Left lung (tissue), 10 donors: Measurements from ENCODE around the gene MOB3A. TPM values are rescaled to one million over a fixed set of nuclear protein-coding genes. Genes with fewer than 3 reads are reported as not detected.

Experiments
- ATAC-seq: fragments of 200-7000 bp; cut with Tn5 transposase; one replicate; pipeline ENCODE4 v1.9.1; 2020; ENCODE audit warnings: moderate library complexity
- DNase-seq, 4 donors: peaks; one replicate each; pipeline ENCODE4 v3.0.0-alpha.2; 2013 to 2020
- H3K27ac ChIP-seq, 2 donors: fragments of 200-600 bp; sonication (generic) in 1 of 2; one replicate each; pipeline versions ENCODE4 v1.5.0 to v1.8.0; 2020 to 2021
- H3K27me3 ChIP-seq, 2 donors: fragments of 200-600 bp; sonication (generic) in 1 of 2; one replicate each; pipeline versions ENCODE4 v1.5.0 to v1.8.0; 2020 to 2021
- H3K36me3 ChIP-seq, 2 donors: fragments of 200-600 bp; sonication (generic) in 1 of 2; one replicate each; pipeline versions ENCODE4 v1.5.0 to v1.8.0; 2020 to 2021
- H3K4me1 ChIP-seq, 2 donors: fragments of 200-600 bp; one replicate each; pipeline ENCODE4 v1.8.0; 2021
- H3K4me3 ChIP-seq, 2 donors: fragments of 200-600 bp; sonication (generic) in 1 of 2; one replicate each; pipeline versions ENCODE4 v1.5.0 to v1.8.0; 2020 to 2021; ENCODE audit warnings: mild to moderate bottlenecking in 1 of 2
- H3K9me3 ChIP-seq, 2 donors: fragments of 200-600 bp; sonication (generic) in 1 of 2; one replicate each; pipeline versions ENCODE4 v1.5.0 to v1.8.0; 2020 to 2021
- intact Hi-C, 2 donors: fragments of 100-400 bp; cut with DNase I; formaldehyde crosslinking; loops; one replicate each; pipeline versions ENCODE4 v1.11.2 to v1.14.2; 2022
- polyA plus RNA-seq, 6 donors: library from polyadenylated mRNA; unstranded; fragments of 120-200 nt; gene quantifications; one replicate each; pipeline ENCODE4 v1.2.1, GENCODE V29; 2013; ENCODE audit not compliant: insufficient read length in 6 of 6
- total RNA-seq, 2 donors: library from RNA; stranded (reverse); fragmentation: NEBNext Ultra II Directional; extraction: Animal tissue kit (Norgen Biotek cat#: 25700); gene quantifications; one replicate each; pipeline ENCODE4 v1.2.1, GENCODE V29; 2021
- TF ChIP-seq, protein P1 (sequence below), 2 donors: fragments of 200-600 bp; sonication (generic) in 1 of 2; IDR thresholded peaks; one replicate each; pipeline versions ENCODE4 v1.5.0 to v1.8.0; 2021; ENCODE audit warnings: antibody characterized with exemption in 2 of 2
- donor health status: DM: no; HTN: yes; CAD: no.
- donor health status: DM: no; HTN: no; CAD: no.

The MOB3A gene
- total and polyA plus RNA-seq, 8 donors: 20.6 to 105 (median 25.4) TPM

- intact Hi-C loops: no loop called here
- no peak overlapping the region for H3K27ac ChIP-seq
Observed at GRCh38 chr19:2022289-2022688, 73.8 kb downstream of the MOB3A start.

GRCh38 chr19:2021453-2022140, 74.5 kb downstream of the MOB3A start:
- Histone ChIP-seq H3K27ac (peak overlapping the region in 1 of 2 donors; percentile 13), H3K27me3 (no peaks in the 10 kb centered on the region), H3K4me3 (no peak overlapping the region), H3K9me3 (peaks cover 0 to 4% of the 10 kb centered on the region in 2 donors), H3K36me3 (no peaks in the 10 kb centered on the region), H3K4me1 (peaks cover 0 to 11% of the 10 kb centered on the region in 2 donors)
- peak; percentile 77 for ATAC-seq
- DNase-seq: no peak
- TF ChIP-seq, protein P1, sequence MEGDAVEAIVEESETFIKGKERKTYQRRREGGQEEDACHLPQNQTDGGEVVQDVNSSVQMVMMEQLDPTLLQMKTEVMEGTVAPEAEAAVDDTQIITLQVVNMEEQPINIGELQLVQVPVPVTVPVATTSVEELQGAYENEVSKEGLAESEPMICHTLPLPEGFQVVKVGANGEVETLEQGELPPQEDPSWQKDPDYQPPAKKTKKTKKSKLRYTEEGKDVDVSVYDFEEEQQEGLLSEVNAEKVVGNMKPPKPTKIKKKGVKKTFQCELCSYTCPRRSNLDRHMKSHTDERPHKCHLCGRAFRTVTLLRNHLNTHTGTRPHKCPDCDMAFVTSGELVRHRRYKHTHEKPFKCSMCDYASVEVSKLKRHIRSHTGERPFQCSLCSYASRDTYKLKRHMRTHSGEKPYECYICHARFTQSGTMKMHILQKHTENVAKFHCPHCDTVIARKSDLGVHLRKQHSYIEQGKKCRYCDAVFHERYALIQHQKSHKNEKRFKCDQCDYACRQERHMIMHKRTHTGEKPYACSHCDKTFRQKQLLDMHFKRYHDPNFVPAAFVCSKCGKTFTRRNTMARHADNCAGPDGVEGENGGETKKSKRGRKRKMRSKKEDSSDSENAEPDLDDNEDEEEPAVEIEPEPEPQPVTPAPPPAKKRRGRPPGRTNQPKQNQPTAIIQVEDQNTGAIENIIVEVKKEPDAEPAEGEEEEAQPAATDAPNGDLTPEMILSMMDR (IDR thresholded peaks at IDR 0.05): no peak
- intact Hi-C loops: no loop called here

More at GRCh38 chr19:2022289-2022688, 73.8 kb downstream of the MOB3A start:
- H3K27me3 ChIP-seq: no peaks in the 10 kb centered on the region
- DNase-seq (no peak), ATAC-seq (no peak)
- peaks cover 0 to 17% of the 10 kb centered on the region in 2 donors for H3K4me1 ChIP-seq
- no peaks in the 10 kb centered on the region for H3K36me3 ChIP-seq
- H3K9me3 ChIP-seq: peaks cover 0 to 4% of the 10 kb centered on the region in 2 donors
- H3K4me3 ChIP-seq: no peak overlapping the region
- TF ChIP-seq, protein P1 (IDR thresholded peaks at IDR 0.05): no peak

Other genes starting within 250 kb of the MOB3A start
- 10 to 100 TPM; 20.3 to 30.8 TPM for gene REXO1, start 247.8 kb downstream of the MOB3A start, total RNA-seq
- 10 to 100 TPM; 16.9 to 25.4 (median 24.4) TPM for gene REXO1, start 247.8 kb downstream of the MOB3A start, polyA plus RNA-seq
- 10 to 100 TPM; 18.5 to 28.8 TPM for gene KLF16, start 232.7 kb downstream of the MOB3A start, total RNA-seq
- gene KLF16, start 232.7 kb downstream of the MOB3A start, polyA plus RNA-seq: 1 to 10 TPM; 4.3 to 9.0 (median 7.2) TPM
- 10 to 100 TPM; 70.2 to 72.7 TPM for gene ABHD17A, start 210.8 kb downstream of the MOB3A start, total RNA-seq
- gene ABHD17A, start 210.8 kb downstream of the MOB3A start, polyA plus RNA-seq: 10 to 100 TPM; 41.3 to 67.4 (median 48.4) TPM
- gene ADAT3, start 190.9 kb downstream of the MOB3A start, total RNA-seq: 1 to 10 TPM; 7.2 to 9.4 TPM
- 1 to 10 TPM; 1.3 to 3.8 (median 2.2) TPM for gene ADAT3, start 190.9 kb downstream of the MOB3A start, polyA plus RNA-seq
- 10 to 100 TPM; 75.4 to 86.6 TPM for gene SCAMP4, start 190.9 kb downstream of the MOB3A start, total RNA-seq
- 10 to 100 TPM; 54.5 to 84.4 (median 66.1) TPM for gene SCAMP4, start 190.9 kb downstream of the MOB3A start, polyA plus RNA-seq
- 10 to 100 TPM; 45.9 to 64.5 TPM for gene CSNK1G2, start 155.2 kb downstream of the MOB3A start, total RNA-seq
- 10 to 100 TPM; 35.6 to 64.0 (median 43.0) TPM for gene CSNK1G2, start 155.2 kb downstream of the MOB3A start, polyA plus RNA-seq
- gene BTBD2, start 80.6 kb downstream of the MOB3A start, total RNA-seq: 10 to 100 TPM; 63.1 to 63.6 TPM
- 100 to 1,000 TPM in 4 of 6 donors, 10 to 100 TPM in 2; 84.0 to 112 (median 103) TPM for gene BTBD2, start 80.6 kb downstream of the MOB3A start, polyA plus RNA-seq
- 100 to 1,000 TPM; 238 to 291 TPM for gene MKNK2, start 45.1 kb downstream of the MOB3A start, total RNA-seq
- 100 to 1,000 TPM in 1 of 6 donors, 10 to 100 TPM in 5; 59.3 to 124 (median 77.1) TPM for gene MKNK2, start 45.1 kb downstream of the MOB3A start, polyA plus RNA-seq
- gene IZUMO4, start 589 bp upstream of the MOB3A start, total RNA-seq: 1 to 10 TPM; 2.6 to 5.2 TPM
- gene IZUMO4, start 589 bp upstream of the MOB3A start, polyA plus RNA-seq: 1 to 10 TPM; 4.4 to 8.5 (median 6.7) TPM
- gene AP3D1, start 55.2 kb upstream of the MOB3A start, total RNA-seq: 100 to 1,000 TPM; 109 to 128 TPM
- 10 to 100 TPM; 68.8 to 90.0 (median 79.2) TPM for gene AP3D1, start 55.2 kb upstream of the MOB3A start, polyA plus RNA-seq
- 10 to 100 TPM; 28.9 to 43.0 TPM for gene DOT1L, start 67.6 kb upstream of the MOB3A start, total RNA-seq
- gene DOT1L, start 67.6 kb upstream of the MOB3A start, polyA plus RNA-seq: 10 to 100 TPM; 15.0 to 24.6 (median 20.3) TPM
- gene PLEKHJ1, start 140.0 kb upstream of the MOB3A start, total RNA-seq: 10 to 100 TPM; 61.1 to 74.4 TPM
- 10 to 100 TPM; 44.0 to 58.6 (median 55.1) TPM for gene PLEKHJ1, start 140.0 kb upstream of the MOB3A start, polyA plus RNA-seq
- 10 to 100 TPM; 50.1 to 57.8 TPM for gene SF3A2, start 140.5 kb upstream of the MOB3A start, total RNA-seq
- gene SF3A2, start 140.5 kb upstream of the MOB3A start, polyA plus RNA-seq: 10 to 100 TPM; 63.3 to 81.5 (median 75.2) TPM
- gene AMH, start 153.0 kb upstream of the MOB3A start, total RNA-seq: 1 to 10 TPM; 1.1 TPM
- 1 to 10 TPM in 5 of 6 donors, under 1 TPM in 1; 0.13 to 3.7 (median 2.0) TPM for gene AMH, start 153.0 kb upstream of the MOB3A start, polyA plus RNA-seq
- gene JSRP1, start 160.1 kb upstream of the MOB3A start, total RNA-seq: 1 to 10 TPM in 1 of 2 donors, under 1 TPM in 1; 0.65 to 1.1 TPM
- 1 to 10 TPM in 1 of 6 donors, under 1 TPM in 4, not detected in 1; 0.20 to 1.0 (median 0.38) TPM for gene JSRP1, start 160.1 kb upstream of the MOB3A start, polyA plus RNA-seq
- 1 to 10 TPM; 1.0 to 8.5 TPM for gene PEAK3, start 185.8 kb upstream of the MOB3A start, total RNA-seq
- gene PEAK3, start 185.8 kb upstream of the MOB3A start, polyA plus RNA-seq: under 1 TPM; 0.07 to 0.25 (median 0.11) TPM
- under 1 TPM in 1 of 2 donors, not detected in 1; 0.16 TPM for gene LINGO3, start 211.8 kb upstream of the MOB3A start, total RNA-seq
- gene LINGO3, start 211.8 kb upstream of the MOB3A start, polyA plus RNA-seq: under 1 TPM in 2 of 6 donors, not detected in 4; 0.10 to 0.17 TPM
- gene LSM7, start 232.3 kb upstream of the MOB3A start, total RNA-seq: 10 to 100 TPM; 59.3 to 70.1 TPM
- gene LSM7, start 232.3 kb upstream of the MOB3A start, polyA plus RNA-seq: 100 to 1,000 TPM in 3 of 6 donors, 10 to 100 TPM in 3; 85.2 to 104 (median 98.5) TPM
- 10 to 100 TPM; 47.5 to 60.7 TPM for gene SPPL2B, start 232.4 kb upstream of the MOB3A start, total RNA-seq
- 100 to 1,000 TPM in 1 of 6 donors, 10 to 100 TPM in 5; 54.6 to 106 (median 80.9) TPM for gene SPPL2B, start 232.4 kb upstream of the MOB3A start, polyA plus RNA-seq